ENCODE measurements around the gene NEB. TPM values are rescaled to one million over a fixed set of nuclear protein-coding genes. Genes with fewer than 3 reads are reported as not detected.
"Not testable (repeated sequence)": the region's sequence is repeated elsewhere in the genome, so short reads cannot be mapped to it uniquely, and the experiment has no call there.

The NEB gene
- polyA plus RNA-seq, 4 donors = 8.1 to 25.2 (median 13.2) TPM

- DNase-seq (ENCODE audit: low read depth in 4 of 4, low spot score in 2 of 4) = no peak
Measured at GRCh38 chr2:151655663-151656398, 78.4 kb downstream of the NEB start.

DNA sequence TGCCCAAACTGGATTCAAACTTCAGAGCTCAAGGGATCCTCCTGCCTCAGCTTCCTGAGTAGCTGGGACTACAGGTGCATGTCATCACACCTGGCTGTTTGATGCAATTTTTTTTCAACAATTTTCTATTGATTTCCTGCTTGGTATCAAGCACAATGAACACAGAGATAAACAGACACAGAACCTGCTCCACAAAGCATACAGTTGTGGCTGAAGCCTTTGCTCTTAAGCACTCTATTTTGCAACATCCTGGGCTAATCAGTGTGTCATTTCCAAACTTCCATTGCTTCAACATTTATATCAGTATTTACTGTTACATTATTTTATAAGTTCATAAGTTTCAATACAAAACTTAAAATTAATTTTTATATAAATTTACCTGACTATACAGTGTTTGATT, 79.4 kb downstream of the NEB start:
- DNase-seq (ENCODE audit: low read depth in 4 of 4, low spot score in 2 of 4) = no peak

DNA sequence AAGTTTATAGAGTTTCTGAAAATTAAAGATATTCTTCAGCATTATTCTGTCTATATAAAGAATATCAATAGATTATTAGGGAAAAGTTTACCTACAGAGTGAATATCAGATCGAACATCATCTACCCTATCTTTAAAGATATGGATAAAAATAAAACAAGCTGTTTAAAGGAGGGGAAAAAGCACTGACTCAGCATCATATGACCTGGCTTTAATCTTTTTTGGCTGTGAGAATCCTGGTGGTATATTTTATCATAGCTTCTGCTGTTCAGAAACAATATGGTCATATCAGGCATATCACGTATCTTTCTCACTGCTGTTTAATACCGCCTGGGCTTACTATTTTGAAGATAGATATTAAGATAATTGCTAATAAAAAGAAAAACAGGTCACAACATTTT, 80.2 kb downstream of the NEB start:
- DNase-seq (ENCODE audit: low read depth in 4 of 4, low spot score in 2 of 4) = no peak

DNA sequence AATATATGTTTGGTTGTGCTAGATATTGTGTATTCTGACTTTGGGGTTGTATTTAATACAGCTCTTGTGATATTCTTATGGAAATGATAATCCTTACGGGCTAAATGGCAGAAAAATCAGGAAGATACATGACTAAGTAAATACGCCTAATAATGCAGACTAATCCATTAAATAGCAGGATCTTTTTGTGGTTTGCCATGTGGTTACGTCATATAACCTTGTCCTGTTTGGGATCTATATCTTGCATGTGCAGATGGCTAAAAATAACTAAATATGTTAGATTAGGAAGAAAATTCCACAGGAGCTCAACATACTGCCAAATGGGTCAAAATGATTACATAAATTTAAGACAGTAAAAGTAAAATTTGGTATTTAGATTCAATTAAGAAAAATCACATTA, 83.0 kb downstream of the NEB start:
- DNase-seq (ENCODE audit: low read depth in 4 of 4, low spot score in 2 of 4) = no peak

DNA sequence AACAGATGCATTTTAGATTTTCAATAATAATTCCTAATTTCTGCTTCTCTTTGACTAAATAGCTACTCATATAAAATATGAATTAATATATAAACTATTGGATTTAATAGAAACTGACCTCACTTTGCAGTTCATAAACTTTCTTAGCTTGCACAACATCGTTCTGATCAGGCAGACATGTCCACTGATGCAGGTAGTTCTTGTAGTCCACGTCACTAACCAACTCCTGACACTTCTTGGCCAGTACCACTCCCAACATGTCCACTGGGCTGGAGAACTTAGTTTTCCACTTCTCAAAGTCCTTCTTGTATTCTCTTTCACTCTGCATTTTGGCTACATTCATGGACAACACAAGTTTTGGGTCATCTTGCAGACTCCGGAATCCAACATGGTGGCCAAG, 83.8 kb downstream of the NEB start:
- DNase-seq (ENCODE audit: low read depth in 4 of 4, low spot score in 2 of 4) = no peak

- DNase-seq (ENCODE audit: low read depth in 4 of 4, low spot score in 2 of 4) = no peak
Measured at GRCh38 chr2:151649966-151650365, 84.3 kb downstream of the NEB start.

- DNase-seq (ENCODE audit: low read depth in 4 of 4, low spot score in 2 of 4) = no peak
Measured at GRCh38 chr2:151649400-151649799, 84.9 kb downstream of the NEB start.

DNA sequence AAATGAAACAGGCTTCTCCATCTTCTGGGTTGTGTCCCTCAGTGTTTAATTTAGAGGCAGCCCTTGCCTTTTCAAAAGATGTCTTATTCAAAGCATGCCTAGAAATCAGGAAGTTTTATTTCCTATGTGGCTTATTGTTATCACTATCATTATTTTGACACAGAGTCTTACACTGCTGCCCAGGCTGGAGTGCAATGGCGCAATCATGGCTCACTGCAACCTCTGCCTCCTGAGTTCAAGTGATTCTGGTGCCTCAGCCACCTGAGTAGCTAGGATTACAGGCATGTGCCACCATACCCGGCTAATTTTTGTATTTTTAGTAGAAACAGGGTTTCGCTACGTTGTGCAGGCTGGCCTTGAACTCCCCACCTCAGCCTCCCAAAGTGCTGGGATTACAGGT, 87.8 kb downstream of the NEB start:
- not testable (repeated sequence) for DNase-seq (ENCODE audit: low read depth in 4 of 4, low spot score in 2 of 4)

DNA sequence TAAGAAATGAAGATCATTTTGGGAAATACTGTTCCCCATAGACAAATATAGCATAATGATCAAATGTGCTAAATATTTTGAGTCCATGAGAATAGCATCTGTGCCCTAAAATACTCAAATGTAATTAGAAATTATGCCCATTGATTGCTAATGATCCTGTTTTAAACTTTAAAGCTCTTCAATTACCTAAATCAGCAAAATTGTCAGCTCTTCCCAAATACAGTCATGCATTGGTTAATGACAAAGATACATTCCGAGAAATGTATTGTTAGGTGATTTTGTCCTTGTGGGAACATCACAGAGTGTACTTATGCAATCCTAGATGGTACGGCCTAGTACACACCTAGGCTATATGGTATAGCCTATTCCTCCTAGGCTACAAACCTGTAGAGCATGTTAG, 89.7 kb downstream of the NEB start:
- DNase-seq (ENCODE audit: low read depth in 4 of 4, low spot score in 2 of 4) = no peak

DNA sequence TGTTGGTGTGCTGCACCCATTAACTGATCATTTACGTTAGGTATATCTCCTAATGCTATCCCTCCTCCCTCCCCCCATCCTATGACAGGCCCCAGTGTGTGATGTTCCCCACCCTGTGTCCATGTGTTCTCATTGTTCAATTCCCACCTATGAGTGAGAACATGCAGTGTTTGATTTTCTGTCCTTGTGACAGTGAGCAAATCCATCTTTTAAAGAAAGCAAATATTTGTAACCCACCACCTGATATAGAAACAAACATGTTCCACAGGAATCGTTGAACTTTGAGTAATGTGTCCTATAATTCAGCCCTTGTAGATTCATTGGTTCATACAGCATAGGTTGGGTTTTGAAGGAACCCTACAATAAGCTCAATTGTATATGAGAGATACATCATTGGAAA, 92.4 kb downstream of the NEB start:
- DNase-seq (ENCODE audit: low read depth in 4 of 4, low spot score in 2 of 4) = not testable (repeated sequence)

GRCh38 chr2:151640087-151640486, 94.2 kb downstream of the NEB start:
- DNase-seq (ENCODE audit: low read depth in 4 of 4, low spot score in 2 of 4) = no peak

- no peak for DNase-seq (ENCODE audit: low read depth in 4 of 4, low spot score in 2 of 4)
Measured at GRCh38 chr2:151638990-151639389, 95.3 kb downstream of the NEB start.

DNA sequence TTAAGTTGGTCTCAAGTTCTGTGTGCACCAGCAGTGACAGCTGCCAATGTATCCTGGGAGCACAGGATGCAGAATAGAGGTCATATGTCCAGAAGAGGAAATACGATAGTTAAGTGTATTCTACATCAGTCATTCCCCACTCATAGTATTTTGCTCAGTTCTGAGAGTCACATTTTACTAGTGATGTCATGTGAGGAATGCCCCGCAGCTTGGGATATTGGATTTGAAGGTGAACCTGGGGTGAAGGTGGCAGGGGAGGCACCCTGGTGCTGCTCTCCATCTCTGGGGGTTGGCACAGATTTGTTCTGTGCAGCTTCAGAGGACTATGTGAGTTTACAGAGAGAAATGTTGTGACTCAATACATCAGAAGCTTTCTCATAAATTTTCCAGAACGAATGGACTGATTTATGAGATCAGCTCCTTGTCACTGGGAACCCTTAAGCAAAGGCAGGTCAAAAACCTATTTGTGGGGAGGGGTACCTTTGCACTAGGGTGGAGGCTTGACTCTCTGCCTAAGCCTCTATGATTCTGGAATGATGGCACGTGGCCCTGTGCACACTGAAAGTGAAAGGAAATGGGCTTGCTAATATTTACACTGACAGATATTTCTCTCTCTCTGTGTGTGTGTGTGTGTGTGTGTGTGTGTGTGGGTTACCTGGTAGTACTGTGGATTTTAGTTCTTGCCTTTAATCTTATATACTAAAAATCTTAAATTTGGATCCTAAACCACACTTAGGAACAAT, 95.9 kb downstream of the NEB start:
- no peak for DNase-seq (ENCODE audit: low read depth in 4 of 4, low spot score in 2 of 4)

DNA sequence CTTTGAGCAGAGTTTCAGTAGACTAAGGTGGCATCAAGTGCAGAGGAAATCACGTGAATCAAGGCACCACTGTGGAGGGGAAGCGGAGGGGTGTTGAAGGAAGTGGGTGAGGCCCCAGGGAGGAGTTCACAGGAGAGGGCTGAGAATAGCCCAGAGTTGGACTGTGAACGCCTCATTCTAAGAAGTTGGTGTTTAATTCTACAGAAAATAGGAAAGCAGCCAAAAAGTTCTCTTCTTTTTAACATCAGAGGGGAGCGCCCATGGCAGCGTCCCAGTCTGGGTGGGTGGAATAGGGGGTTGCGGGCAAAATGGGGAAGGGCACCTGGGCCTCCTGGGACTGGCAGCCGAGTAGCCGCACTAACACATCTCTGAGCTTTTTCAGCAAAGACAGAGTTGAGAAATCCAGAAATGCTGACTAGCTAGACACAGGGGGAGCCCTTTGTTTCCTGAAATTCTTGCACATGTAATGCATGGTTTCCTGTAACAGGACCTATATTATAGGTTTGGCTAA, 97.0 kb downstream of the NEB start:
- DNase-seq (ENCODE audit: low read depth in 4 of 4, low spot score in 2 of 4) = no peak

DNA sequence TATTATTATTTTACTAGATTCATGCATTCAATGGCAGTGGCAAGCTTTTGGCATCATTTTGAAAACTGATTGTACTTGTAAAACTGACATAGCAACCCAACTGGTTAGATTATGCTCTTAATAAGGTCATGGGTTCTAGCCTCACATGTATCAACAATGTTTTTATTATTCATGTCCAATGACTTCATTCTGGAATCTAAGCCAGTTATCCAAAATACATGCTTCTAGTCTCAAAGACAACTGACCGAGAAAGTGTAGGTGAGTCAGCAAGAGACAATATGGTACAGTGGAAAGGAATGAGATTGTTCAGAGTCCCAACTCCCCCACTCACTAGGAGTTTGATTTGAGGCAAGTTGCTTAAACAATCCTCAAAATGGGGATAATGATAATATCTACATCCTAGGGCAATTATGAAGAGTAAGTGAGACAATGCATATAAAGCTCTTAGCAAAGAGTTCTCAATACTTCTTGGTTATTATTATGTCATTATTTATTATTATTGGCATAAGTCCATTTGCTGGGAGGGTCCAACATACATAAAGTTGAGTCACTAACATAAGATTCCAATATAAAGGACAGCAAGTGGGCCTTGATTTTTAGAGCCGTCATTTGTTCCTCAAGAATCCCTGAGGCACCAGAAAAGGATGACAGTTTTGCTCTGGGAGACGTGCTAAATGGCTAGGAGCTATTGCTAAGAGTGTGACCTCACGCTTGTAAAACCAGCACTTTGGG, 99.4 kb downstream of the NEB start:
- no peak for DNase-seq (ENCODE audit: low read depth in 4 of 4, low spot score in 2 of 4)

- DNase-seq (ENCODE audit: low read depth in 4 of 4, low spot score in 2 of 4) = no peak
Measured at GRCh38 chr2:151632993-151633565, 101.2 kb downstream of the NEB start.

- DNase-seq (ENCODE audit: low read depth in 4 of 4, low spot score in 2 of 4) = no peak
Measured at GRCh38 chr2:151630372-151630771, 103.9 kb downstream of the NEB start.

- no peak for DNase-seq (ENCODE audit: low read depth in 4 of 4, low spot score in 2 of 4)
Measured at GRCh38 chr2:151627353-151627752, 106.9 kb downstream of the NEB start.

- no peak for DNase-seq (ENCODE audit: low read depth in 4 of 4, low spot score in 2 of 4)
Measured at GRCh38 chr2:151624271-151624670, 110.0 kb downstream of the NEB start.

DNA sequence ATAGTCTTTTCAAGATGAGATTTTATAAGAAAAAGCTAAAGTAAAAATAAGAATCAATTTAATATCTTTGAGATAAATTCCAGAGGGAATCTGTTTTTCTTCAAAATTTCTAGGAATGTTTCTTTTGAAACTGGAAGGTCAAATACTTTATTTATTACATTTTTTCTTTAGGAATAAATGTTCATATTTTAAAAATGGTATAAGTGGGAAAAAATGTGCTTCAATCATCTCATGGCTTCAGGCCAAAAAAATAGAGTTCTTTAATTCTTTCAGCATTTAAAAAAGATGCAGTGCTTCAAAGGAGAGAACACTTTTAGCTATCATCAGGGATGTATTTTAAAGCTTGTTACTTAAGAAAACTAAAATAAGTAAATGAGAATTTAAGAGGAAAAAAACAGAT, 110.6 kb downstream of the NEB start:
- no peak for DNase-seq (ENCODE audit: low read depth in 4 of 4, low spot score in 2 of 4)

- DNase-seq (ENCODE audit: low read depth in 4 of 4, low spot score in 2 of 4) = no peak
Measured at GRCh38 chr2:151620761-151621160, 113.5 kb downstream of the NEB start.
